ENCODE data around the gene TGFBR3. TPM values are rescaled to one million over a fixed set of nuclear protein-coding genes. Genes with fewer than 3 reads are reported as not detected.

The TGFBR3 gene
- total and polyA plus RNA-seq, 2 experiments from 2014 or later = 16.2 to 26.5 TPM

GRCh38 chr1:91650764-91651163, 235.2 kb downstream of the TGFBR3 start:
- H4K20me1 ChIP-seq (ENCODE audit: insufficient read depth) = no peaks in the 10 kb centered on the region
- TF ChIP-seq EZH2 (IDR thresholded peaks at IDR 0.05; ENCODE audit: insufficient read depth, poor library complexity, severe bottlenecking) (no peak), EZH2phosphoT487 (IDR thresholded peaks at IDR 0.05; ENCODE audit: insufficient read depth, low read depth) (no peak)
- in situ Hi-C loops (cut with MboI) = no loop called here
- H3K9me2 ChIP-seq (ENCODE audit: insufficient read depth) = 0 out of 2 replicates have a peak, but pooled peaks cover 5% of the 10 kb centered on the region
- H3K4me1 ChIP-seq (ENCODE audit: insufficient read depth) = peaks cover 18% of the 10 kb centered on the region
- H3K4me3 ChIP-seq = no peak overlapping the region
- H3F3A ChIP-seq (ENCODE audit: insufficient read depth) = peaks cover 11% of the 10 kb centered on the region
- peak overlapping the region; percentile 69 for H3K4me2 ChIP-seq (ENCODE audit: unreplicated experiment)
- peak; percentile 99 for DNase-seq
- no peaks in the 10 kb centered on the region for H3K9me3 ChIP-seq (ENCODE audit: low read depth)
- H3K79me2 ChIP-seq (ENCODE audit: insufficient read depth) = no peaks in the 10 kb centered on the region
- 0% methylated on average over 1 of the region's 1 CpG for WGBS, 2 experiments (ENCODE audit: low coverage in 1 of 2, low lambda C conversion rate in 2 of 2, missing lambda C conversion rate in 2 of 2)
- no peaks in the 10 kb centered on the region for H3K27me3 ChIP-seq (replicated peaks; ENCODE audit: insufficient read depth)
- peak overlapping the region; percentile 9 for H2AFZ ChIP-seq
- H3K9ac ChIP-seq = peak overlapping the region; percentile 73
- H3K27ac ChIP-seq = peak overlapping the region; percentile 93
- H3K36me3 ChIP-seq (ENCODE audit: low read depth) = no peaks in the 10 kb centered on the region

- H3K9ac ChIP-seq = no peak overlapping the region
- H3K4me1 ChIP-seq (ENCODE audit: insufficient read depth) = peaks cover 18% of the 10 kb centered on the region
- DNase-seq = no peak
- peaks cover 11% of the 10 kb centered on the region for H3F3A ChIP-seq (ENCODE audit: insufficient read depth)
- H3K4me2 ChIP-seq (ENCODE audit: unreplicated experiment) = no peak overlapping the region
- TF ChIP-seq EZH2phosphoT487 (IDR thresholded peaks at IDR 0.05; ENCODE audit: insufficient read depth, low read depth) (no peak), EZH2 (IDR thresholded peaks at IDR 0.05; ENCODE audit: insufficient read depth, poor library complexity, severe bottlenecking) (no peak)
- H2AFZ ChIP-seq = peak overlapping the region; percentile 26; the same call in 1 of the 2 replicates
- H3K27me3 ChIP-seq (replicated peaks; ENCODE audit: insufficient read depth) = no peaks in the 10 kb centered on the region
- no peaks in the 10 kb centered on the region for H4K20me1 ChIP-seq (ENCODE audit: insufficient read depth)
- no peaks in the 10 kb centered on the region for H3K9me3 ChIP-seq (ENCODE audit: low read depth)
- H3K79me2 ChIP-seq (ENCODE audit: insufficient read depth) = no peaks in the 10 kb centered on the region
- H3K27ac ChIP-seq = no peak overlapping the region
- no peak overlapping the region for H3K4me3 ChIP-seq
- no peaks in the 10 kb centered on the region for H3K36me3 ChIP-seq (ENCODE audit: low read depth)
- in situ Hi-C loops (cut with MboI) = no loop called here
- H3K9me2 ChIP-seq (ENCODE audit: insufficient read depth) = no peaks in the 10 kb centered on the region
- WGBS, 2 experiments (ENCODE audit: low coverage in 1 of 2, low lambda C conversion rate in 2 of 2, missing lambda C conversion rate in 2 of 2) = 96 to 98% methylated on average over 2 of the region's 2 CpGs
Measured at GRCh38 chr1:91647061-91647460, 238.9 kb downstream of the TGFBR3 start.

- no peaks in the 10 kb centered on the region for H3F3A ChIP-seq (ENCODE audit: insufficient read depth)
- no peaks in the 10 kb centered on the region for H4K20me1 ChIP-seq (ENCODE audit: insufficient read depth)
- H3K27ac ChIP-seq = no peak overlapping the region
- H2AFZ ChIP-seq = no peak overlapping the region
- H3K9me3 ChIP-seq (ENCODE audit: low read depth) = no peaks in the 10 kb centered on the region
- H3K9ac ChIP-seq = no peak overlapping the region
- H3K36me3 ChIP-seq (ENCODE audit: low read depth) = no peaks in the 10 kb centered on the region
- H3K9me2 ChIP-seq (ENCODE audit: insufficient read depth) = no peaks in the 10 kb centered on the region
- H3K27me3 ChIP-seq (replicated peaks; ENCODE audit: insufficient read depth) = no peaks in the 10 kb centered on the region
- no peak for DNase-seq
- H3K4me3 ChIP-seq = no peak overlapping the region
- TF ChIP-seq EZH2phosphoT487 (IDR thresholded peaks at IDR 0.05; ENCODE audit: insufficient read depth, low read depth) (no peak), EZH2 (IDR thresholded peaks at IDR 0.05; ENCODE audit: insufficient read depth, poor library complexity, severe bottlenecking) (no peak)
- WGBS, 2 experiments (ENCODE audit: low coverage in 1 of 2, low lambda C conversion rate in 2 of 2, missing lambda C conversion rate in 2 of 2) = 86 to 89% methylated on average over 6 of the region's 6 CpGs
- in situ Hi-C loops (cut with MboI) = no loop called here
- no peaks in the 10 kb centered on the region for H3K79me2 ChIP-seq (ENCODE audit: insufficient read depth)
- H3K4me1 ChIP-seq (ENCODE audit: insufficient read depth) = peaks cover 3% of the 10 kb centered on the region
- H3K4me2 ChIP-seq (ENCODE audit: unreplicated experiment) = no peak overlapping the region
Measured at GRCh38 chr1:91645031-91645430, 240.9 kb downstream of the TGFBR3 start.

- no peak for DNase-seq
- H3K9me3 ChIP-seq (ENCODE audit: low read depth) = no peaks in the 10 kb centered on the region
- H3F3A ChIP-seq (ENCODE audit: insufficient read depth) = no peaks in the 10 kb centered on the region
- H2AFZ ChIP-seq = peak overlapping the region; percentile 46
- H3K9ac ChIP-seq = no peak overlapping the region
- no peak overlapping the region for H3K27ac ChIP-seq
- H3K4me3 ChIP-seq = no peak overlapping the region
- no peak overlapping the region for H3K4me2 ChIP-seq (ENCODE audit: unreplicated experiment)
- in situ Hi-C loops (cut with MboI) = no loop called here
- no peaks in the 10 kb centered on the region for H3K36me3 ChIP-seq (ENCODE audit: low read depth)
- no peak for TF ChIP-seq EZH2 (IDR thresholded peaks at IDR 0.05; ENCODE audit: insufficient read depth, poor library complexity, severe bottlenecking)
- no peaks in the 10 kb centered on the region for H3K27me3 ChIP-seq (replicated peaks; ENCODE audit: insufficient read depth)
- no peaks in the 10 kb centered on the region for H3K79me2 ChIP-seq (ENCODE audit: insufficient read depth)
- 47 to 48% methylated on average over 4 of the region's 4 CpGs for WGBS, 2 experiments (ENCODE audit: low coverage in 1 of 2, low lambda C conversion rate in 2 of 2, missing lambda C conversion rate in 2 of 2)
- no peaks in the 10 kb centered on the region for H4K20me1 ChIP-seq (ENCODE audit: insufficient read depth)
- no peaks in the 10 kb centered on the region for H3K4me1 ChIP-seq (ENCODE audit: insufficient read depth)
- H3K9me2 ChIP-seq (ENCODE audit: insufficient read depth) = no peaks in the 10 kb centered on the region
Measured at GRCh38 chr1:91643431-91643830, 242.5 kb downstream of the TGFBR3 start.

Data from GM23248 (cell line).